Measurements from ENCODE around the gene CYS1.
"Not testable (repeated sequence)": the region's sequence is repeated elsewhere in the genome, so short reads cannot be mapped to it uniquely, and the experiment has no call there.

The CYS1 gene

GRCh38 chr2:10028988-10029874 lies 51.0 kb downstream of the CYS1 start:
- no peak for DNase-seq

GRCh38 chr2:10028407-10028987 lies 51.7 kb downstream of the CYS1 start:
- no peak for DNase-seq

- no peak for DNase-seq
Measured at GRCh38 chr2:10027660-10028330, 52.4 kb downstream of the CYS1 start.

- DNase-seq = no peak
Measured at GRCh38 chr2:10026940-10027569, 53.2 kb downstream of the CYS1 start.

GRCh38 chr2:10022966-10023662 lies 57.1 kb downstream of the CYS1 start:
- no peak for DNase-seq

- no peak for DNase-seq
Measured at GRCh38 chr2:10022445-10022844, 57.8 kb downstream of the CYS1 start.

GRCh38 chr2:10022041-10022421 lies 58.2 kb downstream of the CYS1 start:
- DNase-seq = no peak

- DNase-seq = no peak
Measured at GRCh38 chr2:10019602-10020400, 60.4 kb downstream of the CYS1 start.

- no peak for DNase-seq
Measured at GRCh38 chr2:10019174-10019573, 61.0 kb downstream of the CYS1 start.

GRCh38 chr2:10017313-10017941 lies 62.8 kb downstream of the CYS1 start:
- DNase-seq = no peak

- DNase-seq = no peak
Measured at GRCh38 chr2:10016802-10017258, 63.4 kb downstream of the CYS1 start.

GRCh38 chr2:10016001-10016801 lies 64.0 kb downstream of the CYS1 start:
- DNase-seq = no peak

GRCh38 chr2:10015376-10015989 lies 64.7 kb downstream of the CYS1 start:
- DNase-seq = not testable (repeated sequence)

- DNase-seq = no peak
Measured at GRCh38 chr2:10014418-10015190, 65.6 kb downstream of the CYS1 start.

- DNase-seq = not testable (repeated sequence)
Measured at GRCh38 chr2:10013651-10014417, 66.4 kb downstream of the CYS1 start.

- no peak for DNase-seq
Measured at GRCh38 chr2:10012963-10013461, 67.2 kb downstream of the CYS1 start.

GRCh38 chr2:10012366-10012962 lies 67.7 kb downstream of the CYS1 start:
- DNase-seq = not testable (repeated sequence)
